NCI-H446 treated with DMSO at 0.1 percent for 48 hours (cell line): ENCODE measurements around the gene MSANTD1.

Experiments used
- DNase-seq: peaks from one replicate; lab custom pipeline; 2025; lab: John Stamatoyannopoulos, UW

MSANTD1 gene

GRCh38 chr4:3233391-3234071, 15.4 kb upstream of the MSANTD1 start:
- no peak for DNase-seq

DNA sequence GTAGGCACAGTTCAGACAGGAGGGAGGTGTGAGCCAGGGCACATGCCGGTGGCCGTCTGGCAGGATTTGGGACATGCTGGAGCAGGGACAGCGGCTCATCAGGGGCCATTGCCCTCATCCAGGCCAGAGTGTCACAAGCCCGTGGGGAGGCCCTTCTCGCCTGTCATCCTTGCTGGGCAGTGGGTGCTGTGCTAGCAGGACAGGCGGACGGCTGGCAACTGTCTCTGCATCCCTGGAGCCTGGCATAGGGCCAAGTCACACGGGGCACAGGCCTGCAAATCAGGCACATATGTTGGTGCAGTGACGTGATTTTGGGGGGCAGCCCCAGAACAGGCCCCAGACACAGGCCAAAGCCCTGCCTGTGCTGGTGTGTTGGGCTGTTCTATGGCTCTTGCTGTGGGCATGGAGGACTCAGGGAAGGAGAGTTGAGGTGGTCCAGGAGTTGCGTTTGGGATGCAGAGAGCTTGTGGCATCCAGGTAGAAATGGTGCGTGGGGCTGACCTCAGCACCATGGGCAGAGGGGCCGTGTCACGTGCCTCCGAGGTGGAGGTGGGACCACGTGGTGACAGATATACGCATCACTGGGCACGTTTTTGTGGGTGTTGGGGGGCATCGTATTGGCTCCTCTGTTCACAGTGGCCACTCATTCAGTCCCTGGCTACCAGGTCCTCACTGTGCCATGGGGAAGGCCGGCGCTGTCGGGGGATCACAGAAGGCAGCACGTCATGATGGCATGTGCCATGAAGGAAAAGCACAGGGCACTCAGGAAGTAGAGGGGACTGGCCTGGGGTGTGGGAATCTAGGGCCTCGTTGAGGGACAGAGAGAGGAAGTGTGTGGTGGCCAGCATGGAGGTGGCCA, 14.6 kb upstream of the MSANTD1 start:
- no peak for DNase-seq

GRCh38 chr4:3235030-3235345, 14.0 kb upstream of the MSANTD1 start:
- DNase-seq, result no peak

DNA sequence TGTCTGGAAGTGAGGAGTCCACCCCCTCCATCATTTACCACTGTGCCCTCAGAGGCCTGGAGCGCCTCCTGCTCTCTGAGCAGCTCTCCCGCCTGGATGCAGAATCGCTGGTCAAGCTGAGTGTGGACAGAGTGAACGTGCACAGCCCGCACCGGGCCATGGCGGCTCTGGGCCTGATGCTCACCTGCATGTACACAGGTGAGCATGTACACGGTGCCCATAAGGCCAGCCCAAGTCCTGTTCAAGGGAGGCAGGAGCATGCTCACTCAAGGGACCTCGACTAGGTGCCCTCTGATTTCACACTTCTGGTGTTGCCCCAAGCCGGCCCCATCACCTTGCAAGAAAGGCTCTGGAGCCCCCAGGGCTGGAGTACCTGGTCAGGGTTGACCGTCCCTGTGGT, 13.4 kb upstream of the MSANTD1 start:
- no peak for DNase-seq

GRCh38 chr4:3236326-3236878, 12.6 kb upstream of the MSANTD1 start:
- no peak for DNase-seq

DNA sequence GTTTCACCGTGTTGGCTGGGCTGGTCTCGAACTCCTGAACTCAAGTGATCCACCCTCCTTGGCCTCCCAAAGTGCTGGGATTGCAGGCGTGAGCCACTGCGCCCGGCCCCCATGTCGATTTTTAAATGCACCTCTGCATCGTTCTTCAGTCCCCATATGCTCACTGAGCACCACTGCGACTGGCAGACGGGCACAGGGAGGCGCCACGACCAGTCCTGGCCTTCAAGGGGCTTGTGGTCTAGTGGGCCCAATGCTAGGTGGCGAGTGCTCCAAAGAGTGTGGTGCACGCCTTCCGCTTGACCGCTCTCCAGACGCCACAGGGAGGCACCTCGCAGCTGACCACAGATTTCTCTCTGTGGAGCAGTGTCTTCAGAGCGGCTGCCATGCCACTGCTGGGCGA, 11.7 kb upstream of the MSANTD1 start:
- DNase-seq, result no peak

DNA sequence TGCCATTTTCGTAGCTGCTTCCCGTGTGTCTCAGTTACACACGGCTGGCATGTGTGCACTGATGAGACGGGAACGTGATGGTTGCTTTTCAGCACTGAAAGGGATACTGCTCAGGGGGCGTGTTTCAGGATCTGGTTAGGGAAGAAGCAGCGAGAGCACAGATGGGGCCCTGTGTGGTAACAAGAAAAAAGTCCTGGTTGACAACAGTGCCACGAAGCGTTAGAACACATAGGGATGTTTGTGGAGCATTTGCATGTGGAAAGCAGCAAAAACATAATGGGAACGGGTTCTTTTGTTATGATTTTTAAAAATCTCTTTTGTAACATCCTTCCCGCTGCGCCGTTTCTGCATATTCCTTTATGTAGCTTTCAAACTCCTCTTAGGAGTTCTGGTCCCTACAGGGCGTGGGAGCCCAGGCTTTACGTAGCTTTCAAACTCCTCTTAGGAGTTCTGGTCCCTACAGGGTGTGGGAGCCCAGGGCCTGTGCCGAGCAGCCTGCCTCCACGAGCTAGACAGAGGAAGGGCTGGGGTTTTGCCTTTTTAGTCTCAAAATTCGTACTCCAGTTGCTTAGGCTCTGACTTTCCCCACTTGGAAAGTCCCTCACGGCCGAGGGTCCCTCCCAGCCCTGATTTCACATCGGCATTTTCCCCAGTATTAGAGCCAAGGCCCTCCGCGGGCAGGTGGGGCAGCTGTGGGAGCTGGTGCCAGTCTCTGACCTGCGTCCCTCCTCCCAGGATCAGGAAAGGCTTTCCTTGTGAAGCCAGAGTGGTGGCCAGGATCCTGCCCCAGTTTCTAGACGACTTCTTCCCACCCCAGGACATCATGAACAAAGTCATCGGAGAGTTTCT, 11.0 kb upstream of the MSANTD1 start:
- DNase-seq, result no peak

GRCh38 chr4:3238721-3239120, 10.2 kb upstream of the MSANTD1 start:
- DNase-seq, result no peak

GRCh38 chr4:3239303-3239702, 9.7 kb upstream of the MSANTD1 start:
- DNase-seq, result no peak

GRCh38 chr4:3239998-3240920, 8.7 kb upstream of the MSANTD1 start:
- no peak for DNase-seq

DNA sequence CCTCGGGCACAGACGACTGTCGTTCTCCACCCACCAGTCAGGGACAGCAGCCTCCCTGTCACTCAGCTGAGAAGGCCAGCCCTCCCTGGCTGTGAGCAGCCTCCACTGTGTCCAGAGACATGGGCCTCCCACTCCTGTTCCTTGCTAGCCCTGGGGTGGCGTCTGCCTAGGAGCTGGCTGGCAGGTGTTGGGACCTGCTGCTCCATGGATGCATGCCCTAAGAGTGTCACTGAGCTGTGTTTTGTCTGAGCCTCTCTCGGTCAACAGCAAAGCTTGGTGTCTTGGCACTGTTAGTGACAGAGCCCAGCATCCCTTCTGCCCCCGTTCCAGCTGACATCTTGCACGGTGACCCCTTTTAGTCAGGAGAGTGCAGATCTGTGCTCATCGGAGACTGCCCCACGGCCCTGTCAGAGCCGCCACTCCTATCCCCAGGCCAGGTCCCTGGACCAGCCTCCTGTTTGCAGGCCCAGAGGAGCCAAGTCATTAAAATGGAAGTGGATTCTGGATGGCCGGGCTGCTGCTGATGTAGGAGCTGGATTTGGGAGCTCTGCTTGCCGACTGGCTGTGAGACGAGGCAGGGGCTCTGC, 7.9 kb upstream of the MSANTD1 start:
- no peak for DNase-seq

- no peak for DNase-seq
Measured at GRCh38 chr4:3241898-3242524, 6.9 kb upstream of the MSANTD1 start.

DNA sequence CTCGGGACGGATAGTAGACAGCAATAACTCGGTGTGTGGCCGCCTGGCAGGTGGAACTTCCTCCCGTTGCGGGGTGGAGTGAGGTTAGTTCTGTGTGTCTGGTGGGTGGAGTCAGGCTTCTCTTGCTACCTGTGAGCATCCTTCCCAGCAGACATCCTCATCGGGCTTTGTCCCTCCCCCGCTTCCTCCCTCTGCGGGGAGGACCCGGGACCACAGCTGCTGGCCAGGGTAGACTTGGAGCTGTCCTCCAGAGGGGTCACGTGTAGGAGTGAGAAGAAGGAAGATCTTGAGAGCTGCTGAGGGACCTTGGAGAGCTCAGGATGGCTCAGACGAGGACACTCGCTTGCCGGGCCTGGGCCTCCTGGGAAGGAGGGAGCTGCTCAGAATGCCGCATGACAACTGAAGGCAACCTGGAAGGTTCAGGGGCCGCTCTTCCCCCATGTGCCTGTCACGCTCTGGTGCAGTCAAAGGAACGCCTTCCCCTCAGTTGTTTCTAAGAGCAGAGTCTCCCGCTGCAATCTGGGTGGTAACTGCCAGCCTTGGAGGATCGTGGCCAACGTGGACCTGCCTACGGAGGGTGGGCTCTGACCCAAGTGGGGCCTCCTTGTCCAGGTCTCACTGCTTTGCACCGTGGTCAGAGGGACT, 5.7 kb upstream of the MSANTD1 start:
- DNase-seq, result no peak

- DNase-seq, result no peak
Measured at GRCh38 chr4:3244002-3244401, 5.0 kb upstream of the MSANTD1 start.

- DNase-seq, result no peak
Measured at GRCh38 chr4:3244747-3245146, 4.2 kb upstream of the MSANTD1 start.

- DNase-seq, result no peak
Measured at GRCh38 chr4:3245676-3246075, 3.3 kb upstream of the MSANTD1 start.

GRCh38 chr4:3246458-3247398, 2.2 kb upstream of the MSANTD1 start:
- no peak for DNase-seq

GRCh38 chr4:3247399-3248177, 1.4 kb upstream of the MSANTD1 start:
- DNase-seq, result no peak
